Testis (tissue), 2 donors: ENCODE measurements around the gene MARCHF9.

Source experiments
- CTCF ChIP-seq, 3 experiments: fragments of 450-650 bp in 2 of 3; fragments of 200-600 bp in 1 of 3; sonication (generic) in 1 of 3; IDR thresholded peaks; one replicate each; pipeline ENCODE4 v1.5.1; 2016 to 2019; ENCODE audit warnings: antibody characterized with exemption in 3 of 3, mild to moderate bottlenecking in 2 of 3, moderate library complexity in 1 of 3
- POLR2A ChIP-seq: fragments of 450-650 bp; IDR thresholded peaks from one replicate; pipeline ENCODE4 v1.6.1; 2017; ENCODE audit warnings: antibody characterized with exemption, mild to moderate bottlenecking, moderate library complexity

DNA sequence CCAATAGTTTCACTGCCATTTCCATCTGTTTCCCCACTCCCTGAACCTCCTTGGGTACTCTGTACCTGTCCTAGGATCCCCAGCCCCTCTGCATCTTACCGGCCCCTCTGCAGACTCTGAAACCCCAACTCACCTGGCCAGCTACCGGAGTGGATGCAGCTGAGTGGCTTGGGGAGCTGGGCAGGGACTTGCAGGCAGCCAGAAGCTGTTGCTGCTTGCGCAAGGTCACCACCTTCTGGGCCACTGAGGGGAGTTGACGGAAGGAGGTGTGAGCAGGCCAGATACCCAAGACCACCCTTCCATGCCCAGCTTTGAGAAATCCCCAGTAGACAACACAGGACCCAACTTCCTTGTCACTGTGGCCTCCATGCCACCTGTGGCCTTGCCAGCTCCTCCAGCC is 22.6 kb upstream of the MARCHF9 start:
- TF ChIP-seq POLR2A (no peak), CTCF (IDR thresholded peaks at IDR 0.05) (no peak)
